SK-N-SH treated with all-trans-retinoic acid at 6 μM for 48 hours (cell line): ENCODE data around the gene SYNPO2.
"Not testable (repeated sequence)": the region's sequence is repeated elsewhere in the genome, so short reads cannot be mapped to it uniquely, and the experiment has no call there.

Experiments used
- ATAC-seq: fragments of 200-7000 bp; cut with Tn5 transposase; 3 replicates; pipeline ENCODE4 v1.9.1; 2020; ENCODE audit warnings: mild to moderate bottlenecking, moderate library complexity
- ARNTL ChIP-seq: fragments of 450-650 bp; formaldehyde crosslinking; IDR thresholded peaks from 2 replicates; pipeline ENCODE4 v1.5.0; 2020; ENCODE audit warnings: low read depth, mild to moderate bottlenecking, moderate library complexity, borderline replicate concordance
- CSDC2 ChIP-seq: fragments of 250-450 bp; sonication (Bioruptor Pico); IDR thresholded peaks from 2 replicates; pipeline ENCODE4 v1.5.0; 2020; ENCODE audit warnings: mild to moderate bottlenecking, moderate library complexity
- CSRNP3 ChIP-seq: fragments of 250-450 bp; sonication (Bioruptor Pico); IDR thresholded peaks from 2 replicates; pipeline ENCODE4 v1.5.1; 2021; ENCODE audit warnings: mild to moderate bottlenecking, moderate library complexity
- ESRRG ChIP-seq: fragments of 250-450 bp; sonication (Bioruptor Pico); IDR thresholded peaks from 2 replicates; pipeline ENCODE4 v1.6.1; 2021; ENCODE audit warnings: mild to moderate bottlenecking
- GLIS3 ChIP-seq: fragments of 250-450 bp; sonication (Bioruptor Pico); IDR thresholded peaks from 2 replicates; pipeline ENCODE4 v1.5.0; 2020; ENCODE audit warnings: mild to moderate bottlenecking, moderate library complexity
- OSR1 ChIP-seq: fragments of 250-450 bp; sonication (Bioruptor Pico); IDR thresholded peaks from 2 replicates; pipeline ENCODE4 v1.8.0; 2022; ENCODE audit warnings: moderate library complexity, mild to moderate bottlenecking, inconsistent platforms
- PPARA ChIP-seq: fragments of 250-450 bp; sonication (Bioruptor Pico); IDR thresholded peaks from 2 replicates; pipeline ENCODE4 v1.5.0; 2020; ENCODE audit warnings: mild to moderate bottlenecking, borderline replicate concordance
- RARB ChIP-seq: fragments of 250-450 bp; sonication (Bioruptor Pico); IDR thresholded peaks from 2 replicates; pipeline ENCODE4 v1.8.0; 2021; ENCODE audit warnings: mild to moderate bottlenecking, moderate library complexity
- SNAI2 ChIP-seq: fragments of 250-450 bp; sonication (Bioruptor Pico); IDR thresholded peaks from 2 replicates; pipeline ENCODE4 v1.5.0; 2020; ENCODE audit warnings: mild to moderate bottlenecking, moderate library complexity
- TCF4 ChIP-seq: fragments of 250-450 bp; sonication (Bioruptor Pico); IDR thresholded peaks from 2 replicates; pipeline ENCODE4 v1.8.0; 2021; ENCODE audit warnings: mild to moderate bottlenecking, moderate library complexity, borderline replicate concordance
- TOX ChIP-seq: fragments of 250-450 bp; sonication (Bioruptor Pico); IDR thresholded peaks from 2 replicates; pipeline ENCODE4 v1.8.0; 2021; ENCODE audit warnings: mild to moderate bottlenecking, moderate library complexity, borderline replicate concordance
- TSHZ2 ChIP-seq: fragments of 250-450 bp; sonication (Bioruptor Pico); IDR thresholded peaks from 2 replicates; pipeline ENCODE4 v1.5.0; 2020; ENCODE audit warnings: mild to moderate bottlenecking, moderate library complexity
- ZC3H10 ChIP-seq: fragments of 250-450 bp; sonication (Bioruptor Pico); IDR thresholded peaks from 2 replicates; pipeline ENCODE4 v1.5.1; 2021; ENCODE audit warnings: mild to moderate bottlenecking, moderate library complexity
- ZFP3 ChIP-seq: fragments of 250-450 bp; sonication (Bioruptor Pico); IDR thresholded peaks from 2 replicates; pipeline ENCODE4 v1.5.0; 2020; ENCODE audit warnings: mild to moderate bottlenecking, moderate library complexity
- ZNF565 ChIP-seq: fragments of 450-650 bp; formaldehyde crosslinking; conservative IDR thresholded peaks from 2 replicates; pipeline ENCODE4 v1.5.0; 2020; ENCODE audit warnings: low read depth, mild to moderate bottlenecking, moderate library complexity
- ZNF70 ChIP-seq: fragments of 450-650 bp; formaldehyde crosslinking; IDR thresholded peaks from 2 replicates; pipeline ENCODE4 v1.5.0; 2020; ENCODE audit warnings: mild to moderate bottlenecking, moderate library complexity
- ZNF8 ChIP-seq: fragments of 450-650 bp; formaldehyde crosslinking; IDR thresholded peaks from 2 replicates; pipeline ENCODE4 v1.5.0; 2020; ENCODE audit warnings: mild to moderate bottlenecking, moderate library complexity
- TF ChIP-seq, protein P1 (sequence below): fragments of 250-450 bp; sonication (Bioruptor Pico); IDR thresholded peaks from 2 replicates; pipeline ENCODE4 v1.5.1; 2020; ENCODE audit warnings: low read depth, mild to moderate bottlenecking, moderate library complexity
- TF ChIP-seq, protein P2 (sequence below): fragments of 250-450 bp; sonication (Bioruptor Pico); IDR thresholded peaks from 2 replicates; pipeline ENCODE4 v1.8.0; 2021; ENCODE audit warnings: low read depth, mild to moderate bottlenecking, moderate library complexity, borderline replicate concordance
- TF ChIP-seq, protein P3 (sequence below): fragments of 250-450 bp; sonication (Bioruptor Pico); IDR thresholded peaks from 2 replicates; pipeline ENCODE4 v1.8.0; 2020; ENCODE audit warnings: mild to moderate bottlenecking, moderate library complexity, borderline replicate concordance

The SYNPO2 gene

DNA sequence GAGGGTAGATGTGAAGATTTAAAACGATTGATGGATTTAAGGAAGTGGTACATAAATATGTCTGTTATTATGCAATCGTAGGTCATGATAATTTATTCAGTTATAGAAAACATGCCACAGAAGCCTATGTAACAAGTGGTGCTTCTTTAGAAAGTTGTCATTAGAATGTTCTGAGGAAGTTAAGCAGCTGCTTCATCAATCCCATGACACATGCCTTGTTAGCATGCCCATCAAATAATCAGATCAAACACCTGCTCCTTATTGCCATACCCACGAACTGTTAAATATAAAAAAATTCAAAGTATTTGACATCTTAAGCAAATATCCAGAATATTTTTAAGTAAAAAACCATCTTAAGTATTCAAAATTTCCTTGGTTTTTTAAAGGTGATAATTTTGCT lies 170.6 kb downstream of the SYNPO2 start:
- TF ChIP-seq ARNTL (CRISPR knock-in tag) (no peak), SNAI2 (CRISPR knock-in tag) (no peak), ZC3H10 (no peak), ESRRG (CRISPR knock-in tag) (no peak), ZNF8 (CRISPR knock-in tag) (no peak), PPARA (CRISPR knock-in tag) (no peak), TOX (CRISPR knock-in tag) (no peak), GLIS3 (CRISPR knock-in tag) (no peak), TSHZ2 (no peak), OSR1 (CRISPR knock-in tag) (no peak), ZNF565 (CRISPR knock-in tag) (no peak), CSDC2 (CRISPR knock-in tag) (no peak), ZNF70 (CRISPR knock-in tag) (no peak), ZFP3 (CRISPR knock-in tag) (no peak), RARB (CRISPR knock-in tag) (no peak)
- TF ChIP-seq, protein P1, sequence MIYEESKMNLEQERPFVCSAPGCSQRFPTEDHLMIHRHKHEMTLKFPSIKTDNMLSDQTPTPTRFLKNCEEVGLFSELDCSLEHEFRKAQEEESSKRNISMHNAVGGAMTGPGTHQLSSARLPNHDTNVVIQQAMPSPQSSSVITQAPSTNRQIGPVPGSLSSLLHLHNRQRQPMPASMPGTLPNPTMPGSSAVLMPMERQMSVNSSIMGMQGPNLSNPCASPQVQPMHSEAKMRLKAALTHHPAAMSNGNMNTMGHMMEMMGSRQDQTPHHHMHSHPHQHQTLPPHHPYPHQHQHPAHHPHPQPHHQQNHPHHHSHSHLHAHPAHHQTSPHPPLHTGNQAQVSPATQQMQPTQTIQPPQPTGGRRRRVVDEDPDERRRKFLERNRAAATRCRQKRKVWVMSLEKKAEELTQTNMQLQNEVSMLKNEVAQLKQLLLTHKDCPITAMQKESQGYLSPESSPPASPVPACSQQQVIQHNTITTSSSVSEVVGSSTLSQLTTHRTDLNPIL = no peak
- TF ChIP-seq, protein P2, sequence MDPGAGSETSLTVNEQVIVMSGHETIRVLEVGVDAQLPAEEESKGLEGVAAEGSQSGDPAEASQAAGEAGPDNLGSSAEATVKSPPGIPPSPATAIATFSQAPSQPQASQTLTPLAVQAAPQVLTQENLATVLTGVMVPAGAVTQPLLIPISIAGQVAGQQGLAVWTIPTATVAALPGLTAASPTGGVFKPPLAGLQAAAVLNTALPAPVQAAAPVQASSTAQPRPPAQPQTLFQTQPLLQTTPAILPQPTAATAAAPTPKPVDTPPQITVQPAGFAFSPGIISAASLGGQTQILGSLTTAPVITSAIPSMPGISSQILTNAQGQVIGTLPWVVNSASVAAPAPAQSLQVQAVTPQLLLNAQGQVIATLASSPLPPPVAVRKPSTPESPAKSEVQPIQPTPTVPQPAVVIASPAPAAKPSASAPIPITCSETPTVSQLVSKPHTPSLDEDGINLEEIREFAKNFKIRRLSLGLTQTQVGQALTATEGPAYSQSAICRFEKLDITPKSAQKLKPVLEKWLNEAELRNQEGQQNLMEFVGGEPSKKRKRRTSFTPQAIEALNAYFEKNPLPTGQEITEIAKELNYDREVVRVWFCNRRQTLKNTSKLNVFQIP (CRISPR knock-in tag) = no peak
- TF ChIP-seq, protein P3, sequence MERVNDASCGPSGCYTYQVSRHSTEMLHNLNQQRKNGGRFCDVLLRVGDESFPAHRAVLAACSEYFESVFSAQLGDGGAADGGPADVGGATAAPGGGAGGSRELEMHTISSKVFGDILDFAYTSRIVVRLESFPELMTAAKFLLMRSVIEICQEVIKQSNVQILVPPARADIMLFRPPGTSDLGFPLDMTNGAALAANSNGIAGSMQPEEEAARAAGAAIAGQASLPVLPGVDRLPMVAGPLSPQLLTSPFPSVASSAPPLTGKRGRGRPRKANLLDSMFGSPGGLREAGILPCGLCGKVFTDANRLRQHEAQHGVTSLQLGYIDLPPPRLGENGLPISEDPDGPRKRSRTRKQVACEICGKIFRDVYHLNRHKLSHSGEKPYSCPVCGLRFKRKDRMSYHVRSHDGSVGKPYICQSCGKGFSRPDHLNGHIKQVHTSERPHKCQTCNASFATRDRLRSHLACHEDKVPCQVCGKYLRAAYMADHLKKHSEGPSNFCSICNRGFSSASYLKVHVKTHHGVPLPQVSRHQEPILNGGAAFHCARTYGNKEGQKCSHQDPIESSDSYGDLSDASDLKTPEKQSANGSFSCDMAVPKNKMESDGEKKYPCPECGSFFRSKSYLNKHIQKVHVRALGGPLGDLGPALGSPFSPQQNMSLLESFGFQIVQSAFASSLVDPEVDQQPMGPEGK = no peak
- no peak for ATAC-seq

- ATAC-seq = not testable (repeated sequence)
Observed at GRCh38 chr4:119067125-119067524, 178.5 kb downstream of the SYNPO2 start.

DNA sequence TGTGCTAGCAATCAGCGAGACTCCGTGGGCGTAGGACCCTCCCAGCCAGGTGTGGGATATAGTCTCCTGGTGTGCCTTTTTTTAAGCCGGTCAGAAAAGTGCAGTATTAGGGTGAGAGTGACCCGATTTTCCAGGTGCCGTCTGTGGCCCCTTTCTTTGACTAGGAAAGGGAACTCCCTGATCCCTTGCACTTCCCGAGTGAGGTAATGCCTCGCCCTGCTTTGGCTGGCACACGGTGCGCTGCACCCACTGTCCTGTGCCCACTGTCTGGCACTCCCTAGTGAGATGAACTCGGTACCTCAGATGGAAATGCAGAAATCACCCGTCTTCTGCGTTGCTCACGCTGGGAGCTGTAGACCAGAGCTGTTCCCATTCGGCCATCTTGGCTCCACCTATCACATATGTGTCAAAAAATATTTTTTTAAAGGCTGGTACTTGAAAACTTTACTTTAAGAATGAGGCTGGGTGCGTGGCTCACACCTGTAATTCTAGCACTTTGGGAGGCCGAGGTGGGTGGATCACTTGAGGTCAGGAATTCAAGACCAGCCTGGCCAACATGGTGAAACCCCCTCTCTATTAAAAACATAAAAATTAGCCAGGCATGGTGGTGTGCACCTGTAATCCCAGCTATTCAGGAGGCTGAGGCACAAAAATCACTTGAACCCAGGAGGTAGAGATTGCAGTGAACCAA lies 179.2 kb downstream of the SYNPO2 start:
- ATAC-seq = not testable (repeated sequence)

- TF ChIP-seq, protein P3 = no peak
- TF ChIP-seq PPARA (CRISPR knock-in tag) (no peak), OSR1 (CRISPR knock-in tag) (no peak), ZNF8 (CRISPR knock-in tag) (no peak), CSDC2 (CRISPR knock-in tag) (no peak), CSRNP3 (no peak), GLIS3 (CRISPR knock-in tag) (no peak), SNAI2 (CRISPR knock-in tag) (no peak), TCF4 (CRISPR knock-in tag) (no peak), ZNF565 (CRISPR knock-in tag) (no peak), ZNF70 (CRISPR knock-in tag) (no peak), ESRRG (CRISPR knock-in tag) (no peak)
- TF ChIP-seq, protein P2 (CRISPR knock-in tag) = no peak
- peak; percentile 78 for ATAC-seq
Observed at GRCh38 chr4:119068529-119068962, 179.9 kb downstream of the SYNPO2 start.
